SK-N-SH (cell line): Measurements from ENCODE around the gene MMP14.

Experiments used
- CTCF ChIP-seq: fragments of 200-600 bp; sonication (generic); IDR thresholded peaks from 2 replicates; pipeline ENCODE4 v1.6.1; 2017; ENCODE audit warnings: antibody characterized with exemption, mild to moderate bottlenecking, moderate library complexity
- EP300 ChIP-seq, 2 experiments: IDR thresholded peaks; 2 replicates each; pipeline versions ENCODE4 v1.4.0 to v1.6.1; 2012; ENCODE audit warnings: borderline replicate concordance in 1 of 2, low read depth in 1 of 2, low read length in 1 of 2
- EZH2phosphoT487 ChIP-seq: fragments of 200-600 bp; sonication (generic); IDR thresholded peaks from 2 replicates; pipeline ENCODE4 v1.6.1; 2017; ENCODE audit warnings: low read depth, mixed run types, mild to moderate bottlenecking, antibody characterized with exemption, moderate library complexity, borderline replicate concordance
- FOXJ3 ChIP-seq: sonication (generic); formaldehyde crosslinking; IDR thresholded peaks from 2 replicates; pipeline ENCODE4 v1.5.1; 2020; ENCODE audit warnings: mild to moderate bottlenecking, missing genetic modification reagents
- IRF3 ChIP-seq: fragments of 150-350 bp; IDR thresholded peaks from 2 replicates; pipeline ENCODE4 v1.6.1; 2016; ENCODE audit warnings: mild to moderate bottlenecking, low read depth, low read length
- JUND ChIP-seq: IDR thresholded peaks from 2 replicates; pipeline ENCODE4 v1.4.0; 2012
- MAX ChIP-seq: IDR thresholded peaks from 2 replicates; pipeline ENCODE4 v1.4.0; 2012; ENCODE audit warnings: low read depth
- MEF2A ChIP-seq: IDR thresholded peaks from 2 replicates; pipeline ENCODE4 v1.4.0; 2012; ENCODE audit warnings: low read depth, borderline replicate concordance
- MXI1 ChIP-seq: IDR thresholded peaks from 2 replicates; pipeline ENCODE4 v1.6.1; 2012; ENCODE audit warnings: mild to moderate bottlenecking, low read depth, low read length, improper control_type of control experiment
- NFIC ChIP-seq: IDR thresholded peaks from 2 replicates; pipeline ENCODE4 v1.4.0; 2012; ENCODE audit warnings: borderline replicate concordance
- REST ChIP-seq: IDR thresholded peaks from 2 replicates; pipeline ENCODE4 v1.6.1; 2012; ENCODE audit warnings: mild to moderate bottlenecking, low read depth, low read length, moderate library complexity
- USF1 ChIP-seq: IDR thresholded peaks from 2 replicates; pipeline ENCODE4 v1.4.0; 2012; ENCODE audit warnings: low read depth, borderline replicate concordance

GRCh38 chr14:22875748-22876319 is 39.4 kb downstream of the MMP14 start:
- TF ChIP-seq EP300 (IDR thresholded peaks at IDR 0.05; ENCODE audit: borderline replicate concordance in 1 of 2, low read depth in 1 of 2, low read length in 1 of 2) (no peak), CTCF (no peak), JUND (no peak), FOXJ3 (CRISPR knock-in tag) (no peak), MXI1 (no peak), NFIC (no peak), USF1 (no peak), MAX (no peak), REST (no peak), MEF2A (no peak), EZH2phosphoT487 (no peak), IRF3 (no peak)
